Fibroblast of the aortic adventitia (primary cell): ENCODE results near the gene RASAL1. TPM values are rescaled to one million over a fixed set of nuclear protein-coding genes. Genes with fewer than 3 reads are reported as not detected.

Experiments used
- DNase-seq: peaks from one replicate; pipeline ENCODE4 v3.0.0-alpha.2; 2010; ENCODE audit warnings: low read depth
- H3K4me3 ChIP-seq: 2 replicates; pipeline ENCODE4 v1.5.1; 2011; ENCODE audit warnings: low read depth, mild to moderate bottlenecking, control low read depth, low read length, moderate library complexity
- CTCF ChIP-seq: IDR thresholded peaks from 2 replicates; pipeline ENCODE4 v1.5.1; 2011; ENCODE audit warnings: mild to moderate bottlenecking, low read length, control low read depth, inconsistent platforms; ENCODE audit not compliant: insufficient read depth
- total RNA-seq: library from RNA; depleted of rRNA; stranded (reverse); fragments of >200 nt; gene quantifications from 2 replicates; pipeline ENCODE4 v1.2.3, GENCODE V29; 2012; ENCODE audit warnings: low replicate concordance

Gene RASAL1
- total RNA-seq, 1 donor: not detected

DNA sequence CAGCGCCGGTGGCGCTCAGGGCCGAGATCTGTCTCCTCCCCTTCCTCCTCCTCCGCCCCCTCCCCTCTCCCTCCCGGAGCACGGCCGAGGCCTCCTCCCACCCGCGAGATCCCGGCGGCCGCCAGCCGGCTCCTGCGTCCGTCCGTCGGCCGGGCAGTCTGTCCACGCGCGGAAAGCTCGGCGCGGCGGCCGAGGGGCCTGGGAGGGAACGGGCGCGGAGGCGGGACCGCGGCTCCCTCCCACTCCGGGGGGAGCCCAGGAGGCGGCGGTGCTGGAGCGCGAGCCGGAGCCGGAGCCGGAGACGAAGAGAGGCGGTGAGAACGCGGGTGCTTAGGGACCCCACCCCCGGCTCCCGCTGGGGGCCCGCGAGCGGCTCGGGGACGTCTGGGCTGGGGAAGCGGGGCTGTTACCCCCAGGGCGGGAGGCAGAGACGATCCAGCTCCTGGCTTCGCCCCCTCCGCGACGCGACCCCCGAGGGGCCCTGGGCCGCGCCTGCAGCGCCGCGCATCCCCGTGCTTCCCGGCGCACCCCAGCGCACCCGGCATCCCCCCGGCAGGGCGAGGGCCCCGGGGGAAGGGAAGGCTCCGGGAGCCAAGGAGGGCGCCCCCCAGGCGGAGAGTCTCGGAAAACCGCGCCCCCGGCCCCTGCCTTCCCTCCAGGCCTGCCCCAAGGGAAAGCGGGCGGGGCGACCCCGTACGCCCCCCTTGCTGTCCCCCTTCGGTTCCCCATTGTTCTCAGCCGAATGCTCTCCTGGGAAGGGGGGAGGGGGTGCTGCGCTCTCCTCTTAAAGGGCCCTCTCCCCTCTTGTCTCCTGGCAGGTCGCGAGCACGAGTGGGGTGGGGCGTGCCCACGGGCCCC, 78.7 kb downstream of the RASAL1 start, which contains the start of gene DTX1:
Gene DTX1, plus strand, starts transcription at position 100 of the 858 bp plus-strand sequence. CDS start 1,463 bp downstream, outside the sequence.
- peak within 1 kb of the TSS; percentile 51 for H3K4me3 ChIP-seq
- DNase-seq: no peak
- no peak for TF ChIP-seq CTCF

GRCh38 chr12:113056381-113056630, 79.3 kb downstream of the RASAL1 start:
- no peak for TF ChIP-seq CTCF
- peak overlapping the region; percentile 51 for H3K4me3 ChIP-seq
- no peak for DNase-seq

- no peak for DNase-seq
- no peak for TF ChIP-seq CTCF
- H3K4me3 ChIP-seq: no peak overlapping the region
Measured at GRCh38 chr12:113055594-113056380, 79.8 kb downstream of the RASAL1 start.

GRCh38 chr12:113054948-113055486, 80.5 kb downstream of the RASAL1 start:
- no peak for TF ChIP-seq CTCF

GRCh38 chr12:113052326-113052725, 83.2 kb downstream of the RASAL1 start:
- TF ChIP-seq CTCF: no peak
- DNase-seq: no peak
- no peak overlapping the region for H3K4me3 ChIP-seq

More at GRCh38 chr12:113054948-113055486, 80.5 kb downstream of the RASAL1 start:
- H3K4me3 ChIP-seq: no peak overlapping the region
- no peak for DNase-seq

- H3K4me3 ChIP-seq: no peak overlapping the region
- no peak for DNase-seq
- no peak for TF ChIP-seq CTCF
Measured at GRCh38 chr12:113051759-113052158, 83.8 kb downstream of the RASAL1 start.
